ENCODE measurements around the gene CA5B. TPM values are rescaled to one million over a fixed set of nuclear protein-coding genes. Genes with fewer than 3 reads are reported as not detected.

The CA5B gene
- total and polyA plus RNA-seq, 10 of the 15 experiments (the other 5 are each of a cell fraction or from before 2014, with no cell fraction given), result 1.2 to 6.0 (median 3.2) TPM

DNA sequence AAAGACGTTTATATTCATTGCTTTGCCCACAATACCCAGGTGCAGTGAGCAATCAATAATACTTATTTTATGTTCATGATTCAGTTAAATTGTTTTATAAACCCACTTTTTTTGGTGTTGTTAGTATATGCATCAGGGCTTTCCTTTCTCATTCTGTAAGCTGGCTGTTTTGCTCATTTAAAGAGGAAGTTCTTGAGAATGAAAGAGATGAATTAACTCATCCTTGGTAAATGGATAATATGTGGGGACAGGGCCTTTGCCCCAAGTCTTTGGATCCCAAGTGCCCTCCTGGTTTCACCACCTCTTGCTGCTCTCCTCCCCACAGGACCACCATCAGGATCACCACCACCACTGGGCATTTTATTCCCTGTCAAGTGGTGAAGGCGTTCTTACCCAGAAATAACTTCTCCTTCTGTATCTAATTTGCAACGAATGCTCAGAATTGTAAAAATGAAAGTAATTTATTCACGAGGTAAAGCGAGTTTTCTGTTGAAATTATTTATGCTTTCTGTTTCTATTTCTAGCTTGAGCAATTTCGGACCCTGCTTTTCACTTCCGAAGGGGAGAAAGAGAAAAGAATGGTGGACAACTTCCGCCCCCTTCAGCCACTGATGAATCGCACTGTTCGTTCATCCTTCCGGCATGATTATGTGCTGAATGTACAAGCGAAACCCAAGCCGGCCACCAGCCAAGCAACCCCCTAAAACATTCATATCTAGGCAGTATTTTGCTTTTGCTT lies 44.1 kb downstream of the CA5B start (continued):
- TF ChIP-seq CUX1 (IDR thresholded peaks at IDR 0.05; ENCODE audit: insufficient replicate concordance, low read depth, low read length) (no peak), HDAC6 (IDR thresholded peaks at IDR 0.05; ENCODE audit: unreplicated experiment) (no peak), YY1 (IDR thresholded peaks at IDR 0.05; ENCODE audit: low read depth, low read length) (peak; percentile 88), BHLHE40 (IDR thresholded peaks at IDR 0.05; ENCODE audit: borderline replicate concordance in 1 of 2, low read depth in 2 of 2, low read length in 1 of 2) (no peak), MXI1 (IDR thresholded peaks at IDR 0.05; ENCODE audit: low read depth, low read length) (no peak), MLLT1 (IDR thresholded peaks at IDR 0.05) (no peak), SP1 (IDR thresholded peaks at IDR 0.05; ENCODE audit: low read depth, low read length) (no peak), RBBP5 (conservative IDR thresholded peaks at IDR 0.05) (0 out of 2 replicates have a peak, but pooled peaks have one; percentile 40), SMAD1 (IDR thresholded peaks at IDR 0.05; ENCODE audit: low read depth, partially characterized antibody) (no peak), CBX5 (IDR thresholded peaks at IDR 0.05; ENCODE audit: low read depth) (no peak), SREBF1 (IDR thresholded peaks at IDR 0.05; ENCODE audit: low read length) (no peak), NFYB (IDR thresholded peaks at IDR 0.05; ENCODE audit: insufficient read depth, low read depth, low read length) (no peak), E2F4 (IDR thresholded peaks at IDR 0.05; ENCODE audit: low read depth, low read length) (no peak), NFXL1 (IDR thresholded peaks at IDR 0.05; ENCODE audit: borderline replicate concordance) (no peak), EED (IDR thresholded peaks at IDR 0.05; ENCODE audit: low read depth) (no peak), SUZ12 (IDR thresholded peaks at IDR 0.05; ENCODE audit: unreplicated experiment) (no peak), SREBF2 (IDR thresholded peaks at IDR 0.05; ENCODE audit: low read length) (no peak), ATF7 (IDR thresholded peaks at IDR 0.05; ENCODE audit: low read depth) (0 out of 2 replicates have a peak, but pooled peaks have one; percentile 27), EGR1 (IDR thresholded peaks at IDR 0.05; ENCODE audit: borderline replicate concordance in 1 of 2, low read depth in 2 of 2, low read length in 2 of 2) (no peak), CREB1 (IDR thresholded peaks at IDR 0.05; ENCODE audit: low read depth) (no peak)
- TF ChIP-seq, protein P1, sequence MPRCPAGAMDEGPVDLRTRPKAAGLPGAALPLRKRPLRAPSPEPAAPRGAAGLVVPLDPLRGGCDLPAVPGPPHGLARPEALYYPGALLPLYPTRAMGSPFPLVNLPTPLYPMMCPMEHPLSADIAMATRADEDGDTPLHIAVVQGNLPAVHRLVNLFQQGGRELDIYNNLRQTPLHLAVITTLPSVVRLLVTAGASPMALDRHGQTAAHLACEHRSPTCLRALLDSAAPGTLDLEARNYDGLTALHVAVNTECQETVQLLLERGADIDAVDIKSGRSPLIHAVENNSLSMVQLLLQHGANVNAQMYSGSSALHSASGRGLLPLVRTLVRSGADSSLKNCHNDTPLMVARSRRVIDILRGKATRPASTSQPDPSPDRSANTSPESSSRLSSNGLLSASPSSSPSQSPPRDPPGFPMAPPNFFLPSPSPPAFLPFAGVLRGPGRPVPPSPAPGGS (IDR thresholded peaks at IDR 0.05; ENCODE audit: borderline replicate concordance, insufficient read depth, low read depth, low read length, poor library complexity, severe bottlenecking), result no peak

All from GM12878 (cell line).